ENCODE results near the gene KREMEN1.

- TF ChIP-seq, protein P1, sequence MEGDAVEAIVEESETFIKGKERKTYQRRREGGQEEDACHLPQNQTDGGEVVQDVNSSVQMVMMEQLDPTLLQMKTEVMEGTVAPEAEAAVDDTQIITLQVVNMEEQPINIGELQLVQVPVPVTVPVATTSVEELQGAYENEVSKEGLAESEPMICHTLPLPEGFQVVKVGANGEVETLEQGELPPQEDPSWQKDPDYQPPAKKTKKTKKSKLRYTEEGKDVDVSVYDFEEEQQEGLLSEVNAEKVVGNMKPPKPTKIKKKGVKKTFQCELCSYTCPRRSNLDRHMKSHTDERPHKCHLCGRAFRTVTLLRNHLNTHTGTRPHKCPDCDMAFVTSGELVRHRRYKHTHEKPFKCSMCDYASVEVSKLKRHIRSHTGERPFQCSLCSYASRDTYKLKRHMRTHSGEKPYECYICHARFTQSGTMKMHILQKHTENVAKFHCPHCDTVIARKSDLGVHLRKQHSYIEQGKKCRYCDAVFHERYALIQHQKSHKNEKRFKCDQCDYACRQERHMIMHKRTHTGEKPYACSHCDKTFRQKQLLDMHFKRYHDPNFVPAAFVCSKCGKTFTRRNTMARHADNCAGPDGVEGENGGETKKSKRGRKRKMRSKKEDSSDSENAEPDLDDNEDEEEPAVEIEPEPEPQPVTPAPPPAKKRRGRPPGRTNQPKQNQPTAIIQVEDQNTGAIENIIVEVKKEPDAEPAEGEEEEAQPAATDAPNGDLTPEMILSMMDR (IDR thresholded peaks at IDR 0.05): no peak
- TF ChIP-seq EZH2 (IDR thresholded peaks at IDR 0.05): no peak
These were observed 115.0 kb downstream of the KREMEN1 start for GRCh38 chr22:29187831-29188230.

Measured in neural progenitor cell (in vitro differentiated cells).